ENCODE results near the gene ZNRF3. TPM values are rescaled to one million over a fixed set of nuclear protein-coding genes. Genes with fewer than 3 reads are reported as not detected.
"Not testable (repeated sequence)": the region's sequence is repeated elsewhere in the genome, so short reads cannot be mapped to it uniquely, and the experiment has no call there.

Gene ZNRF3
- total RNA-seq, 4 donors from 2014 or later: 6.1 to 23.2 (median 12.0) TPM

DNA sequence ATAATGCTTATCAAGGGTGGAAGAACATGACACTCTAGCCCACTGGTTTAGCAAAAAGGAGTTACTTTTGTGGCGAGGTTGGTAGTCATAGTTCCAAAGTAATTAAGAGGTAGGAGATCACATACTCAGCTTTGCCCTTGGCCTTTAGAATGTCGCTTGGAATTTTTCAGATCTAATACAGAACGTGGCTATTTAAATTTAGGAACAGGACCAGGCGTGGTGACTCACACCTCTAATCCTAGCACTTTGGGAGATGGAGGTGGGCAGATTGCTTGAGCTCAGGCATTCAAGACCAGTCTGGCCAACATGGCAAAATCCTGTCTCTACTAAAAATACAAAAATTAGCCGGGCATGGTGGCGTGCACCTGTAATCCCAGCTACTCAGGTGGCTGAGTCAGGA lies 26.1 kb upstream of the ZNRF3 start:
- no peaks in the 10 kb centered on the region for H3K4me1 ChIP-seq
- H3K4me3 ChIP-seq: no peak overlapping the region
- intact Hi-C loops (cut with DNase I; ENCODE audit: low total_unique reads): no loop called here
- H3K27ac ChIP-seq: no peak overlapping the region
- DNase-seq: no peak
- no peaks in the 10 kb centered on the region for H3K36me3 ChIP-seq
- no peak for TF ChIP-seq CTCF (IDR thresholded peaks at IDR 0.05)
- no peak for TF ChIP-seq POLR2A (IDR thresholded peaks at IDR 0.05)
- no peaks in the 10 kb centered on the region for H3K27me3 ChIP-seq
- H3K9me3 ChIP-seq: no peaks in the 10 kb centered on the region

DNA sequence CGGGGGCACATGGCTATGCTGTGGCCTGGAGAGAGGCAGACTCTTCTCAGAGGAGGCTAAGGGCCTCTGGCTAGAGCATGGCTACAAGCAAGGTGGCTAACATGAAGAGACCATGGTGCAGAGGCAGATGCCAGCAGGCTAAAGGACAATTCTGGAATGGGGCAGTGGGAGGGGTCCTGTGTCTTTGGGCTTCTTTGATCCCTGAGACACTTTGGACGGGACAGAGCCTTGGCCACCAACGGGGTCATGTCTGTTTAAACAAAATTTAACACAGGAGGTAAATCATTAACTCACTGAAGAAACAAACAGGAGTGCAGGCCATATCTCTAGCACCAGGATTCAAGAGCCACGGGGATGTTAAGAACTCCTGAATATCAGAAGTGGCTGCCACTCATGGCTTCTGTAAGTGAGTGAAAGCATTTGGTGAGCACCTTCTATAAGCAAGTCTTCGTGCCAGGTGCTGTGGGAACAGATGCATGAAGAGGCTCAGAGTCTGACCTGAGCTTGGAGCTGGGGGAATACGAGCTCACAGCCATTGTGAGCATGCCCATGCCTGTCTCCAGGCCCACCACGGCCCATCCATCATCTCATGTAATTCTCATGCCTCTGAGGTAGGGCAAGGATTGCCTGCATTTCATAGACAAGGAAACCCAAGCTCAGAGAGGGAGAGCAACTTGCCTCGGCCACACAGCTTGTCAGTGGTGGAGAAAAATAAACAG lies 18.3 kb upstream of the ZNRF3 start:
- no peak for TF ChIP-seq POLR2A (IDR thresholded peaks at IDR 0.05)
- TF ChIP-seq CTCF (IDR thresholded peaks at IDR 0.05): no peak
- intact Hi-C loops (cut with DNase I; ENCODE audit: low total_unique reads): no loop called here
- Histone ChIP-seq H3K9me3 (no peaks in the 10 kb centered on the region), H3K27me3 (no peaks in the 10 kb centered on the region), H3K27ac (no peak overlapping the region), H3K4me1 (no peaks in the 10 kb centered on the region), H3K4me3 (no peak overlapping the region), H3K36me3 (no peaks in the 10 kb centered on the region)
- no peak for DNase-seq

- TF ChIP-seq CTCF (IDR thresholded peaks at IDR 0.05) (no peak), POLR2A (IDR thresholded peaks at IDR 0.05) (no peak)
- Histone ChIP-seq H3K9me3 (no peaks in the 10 kb centered on the region), H3K36me3 (no peaks in the 10 kb centered on the region), H3K27ac (no peak overlapping the region), H3K4me3 (no peak overlapping the region), H3K4me1 (no peaks in the 10 kb centered on the region), H3K27me3 (no peaks in the 10 kb centered on the region)
- intact Hi-C loops (cut with DNase I; ENCODE audit: low total_unique reads): no loop called here
- DNase-seq: no peak
Measured at GRCh38 chr22:28867191-28867590, 16.2 kb upstream of the ZNRF3 start.

GRCh38 chr22:28868389-28868788 lies 15.0 kb upstream of the ZNRF3 start:
- intact Hi-C loops (cut with DNase I; ENCODE audit: low total_unique reads); DNase-seq; H3K27ac ChIP-seq; H3K27me3 ChIP-seq; H3K9me3 ChIP-seq; H3K36me3 ChIP-seq; H3K4me1 ChIP-seq; H3K4me3 ChIP-seq: not testable (repeated sequence)

DNA sequence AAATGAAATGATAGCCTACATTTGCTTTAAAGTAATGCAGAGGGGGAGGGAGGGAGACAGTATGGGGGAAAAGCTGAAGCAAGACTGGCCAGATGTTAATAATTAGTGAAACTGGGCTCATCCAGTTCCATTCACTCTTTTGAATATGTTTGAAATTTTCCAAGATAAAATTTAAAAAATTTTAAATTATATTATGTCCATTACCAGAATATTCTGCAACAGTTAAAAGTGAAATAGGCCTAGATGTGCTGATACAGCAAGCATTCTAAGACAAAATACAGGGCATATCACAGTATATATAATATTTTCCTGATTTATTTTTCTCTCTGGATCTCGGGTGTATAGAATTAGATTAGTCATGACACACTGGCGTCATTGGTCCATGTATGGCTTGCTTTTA lies 13.6 kb upstream of the ZNRF3 start:
- Histone ChIP-seq H3K4me3 (no peak overlapping the region), H3K9me3 (no peaks in the 10 kb centered on the region), H3K27ac (no peak overlapping the region), H3K27me3 (no peaks in the 10 kb centered on the region), H3K36me3 (no peaks in the 10 kb centered on the region), H3K4me1 (no peaks in the 10 kb centered on the region)
- TF ChIP-seq CTCF (IDR thresholded peaks at IDR 0.05) (no peak), POLR2A (IDR thresholded peaks at IDR 0.05) (no peak)
- intact Hi-C loops (cut with DNase I; ENCODE audit: low total_unique reads): no loop called here
- DNase-seq: no peak

Measured in uterus (tissue), 4 donors.